ENCODE results near the gene CELF6.

CELF6 gene

GRCh38 chr15:72319985-72320671, at the start of gene CELF6:
CELF6 (minus strand) TSS chr15:72320157; CDS start chr15:72319874, 283 bp downstream.
- Histone ChIP-seq H3K9ac (ENCODE audit: low read depth, low read length) (no peak within 1 kb of the TSS), H3K4me3 (ENCODE audit: low read depth, low read length) (peak within 1 kb of the TSS; percentile 79), H3K27me3 (ENCODE audit: control insufficient read depth, insufficient read depth, low read length) (peaks cover 44% of the 10 kb centered on the region), H3K4me1 (ENCODE audit: control insufficient read depth, insufficient read depth, low read length) (no peaks in the 10 kb centered on the region), H3K36me3 (ENCODE audit: control insufficient read depth, insufficient read depth, low read length) (no peaks in the 10 kb centered on the region), H3K9me3 (ENCODE audit: control insufficient read depth, insufficient read depth, low read length) (no peaks in the 10 kb centered on the region)

- Histone ChIP-seq H3K9me3 (ENCODE audit: control insufficient read depth, insufficient read depth, low read length) (no peaks in the 10 kb centered on the region), H3K4me1 (ENCODE audit: control insufficient read depth, insufficient read depth, low read length) (no peaks in the 10 kb centered on the region), H3K27me3 (ENCODE audit: control insufficient read depth, insufficient read depth, low read length) (no peaks in the 10 kb centered on the region), H3K9ac (ENCODE audit: low read depth, low read length) (no peak overlapping the region), H3K36me3 (ENCODE audit: control insufficient read depth, insufficient read depth, low read length) (no peaks in the 10 kb centered on the region), H3K4me3 (ENCODE audit: low read depth, low read length) (no peak overlapping the region)
Observed at GRCh38 chr15:72368899-72369298, 48.9 kb upstream of the CELF6 start.

- no peaks in the 10 kb centered on the region for H3K36me3 ChIP-seq (ENCODE audit: control insufficient read depth, insufficient read depth, low read length)
- H3K9me3 ChIP-seq (ENCODE audit: control insufficient read depth, insufficient read depth, low read length): no peaks in the 10 kb centered on the region
- no peak overlapping the region for H3K4me3 ChIP-seq (ENCODE audit: low read depth, low read length)
- H3K9ac ChIP-seq (ENCODE audit: low read depth, low read length): no peak overlapping the region
- H3K4me1 ChIP-seq (ENCODE audit: control insufficient read depth, insufficient read depth, low read length): no peaks in the 10 kb centered on the region
- no peaks in the 10 kb centered on the region for H3K27me3 ChIP-seq (ENCODE audit: control insufficient read depth, insufficient read depth, low read length)
Observed at GRCh38 chr15:72368325-72368724, 48.4 kb upstream of the CELF6 start.

GRCh38 chr15:72365844-72366243, 45.9 kb upstream of the CELF6 start:
- Histone ChIP-seq H3K9ac (ENCODE audit: low read depth, low read length) (no peak overlapping the region), H3K4me1 (ENCODE audit: control insufficient read depth, insufficient read depth, low read length) (no peaks in the 10 kb centered on the region), H3K36me3 (ENCODE audit: control insufficient read depth, insufficient read depth, low read length) (peaks cover 2% of the 10 kb centered on the region), H3K9me3 (ENCODE audit: control insufficient read depth, insufficient read depth, low read length) (no peaks in the 10 kb centered on the region), H3K4me3 (ENCODE audit: low read depth, low read length) (no peak overlapping the region), H3K27me3 (ENCODE audit: control insufficient read depth, insufficient read depth, low read length) (no peaks in the 10 kb centered on the region)

- Histone ChIP-seq H3K4me3 (ENCODE audit: low read depth, low read length) (no peak overlapping the region), H3K36me3 (ENCODE audit: control insufficient read depth, insufficient read depth, low read length) (peaks cover 6% of the 10 kb centered on the region), H3K4me1 (ENCODE audit: control insufficient read depth, insufficient read depth, low read length) (no peaks in the 10 kb centered on the region), H3K9ac (ENCODE audit: low read depth, low read length) (no peak overlapping the region), H3K27me3 (ENCODE audit: control insufficient read depth, insufficient read depth, low read length) (no peaks in the 10 kb centered on the region), H3K9me3 (ENCODE audit: control insufficient read depth, insufficient read depth, low read length) (no peaks in the 10 kb centered on the region)
Observed at GRCh38 chr15:72361176-72361575, 41.2 kb upstream of the CELF6 start.

- H3K4me1 ChIP-seq (ENCODE audit: control insufficient read depth, insufficient read depth, low read length): no peaks in the 10 kb centered on the region
- H3K4me3 ChIP-seq (ENCODE audit: low read depth, low read length): no peak overlapping the region
- peaks cover 11% of the 10 kb centered on the region for H3K36me3 ChIP-seq (ENCODE audit: control insufficient read depth, insufficient read depth, low read length)
- no peak overlapping the region for H3K9ac ChIP-seq (ENCODE audit: low read depth, low read length)
- H3K27me3 ChIP-seq (ENCODE audit: control insufficient read depth, insufficient read depth, low read length): no peaks in the 10 kb centered on the region
- no peaks in the 10 kb centered on the region for H3K9me3 ChIP-seq (ENCODE audit: control insufficient read depth, insufficient read depth, low read length)
Observed at GRCh38 chr15:72358650-72359171, 38.8 kb upstream of the CELF6 start.

GRCh38 chr15:72358121-72358520, 38.2 kb upstream of the CELF6 start:
- Histone ChIP-seq H3K36me3 (ENCODE audit: control insufficient read depth, insufficient read depth, low read length) (peaks cover 11% of the 10 kb centered on the region), H3K4me1 (ENCODE audit: control insufficient read depth, insufficient read depth, low read length) (no peaks in the 10 kb centered on the region), H3K9ac (ENCODE audit: low read depth, low read length) (no peak overlapping the region), H3K9me3 (ENCODE audit: control insufficient read depth, insufficient read depth, low read length) (no peaks in the 10 kb centered on the region), H3K27me3 (ENCODE audit: control insufficient read depth, insufficient read depth, low read length) (no peaks in the 10 kb centered on the region), H3K4me3 (ENCODE audit: low read depth, low read length) (no peak overlapping the region)

GRCh38 chr15:72354496-72354895, 34.5 kb upstream of the CELF6 start:
- H3K36me3 ChIP-seq (ENCODE audit: control insufficient read depth, insufficient read depth, low read length): peaks cover 9% of the 10 kb centered on the region
- no peaks in the 10 kb centered on the region for H3K4me1 ChIP-seq (ENCODE audit: control insufficient read depth, insufficient read depth, low read length)
- no peak overlapping the region for H3K4me3 ChIP-seq (ENCODE audit: low read depth, low read length)
- no peaks in the 10 kb centered on the region for H3K9me3 ChIP-seq (ENCODE audit: control insufficient read depth, insufficient read depth, low read length)
- H3K9ac ChIP-seq (ENCODE audit: low read depth, low read length): no peak overlapping the region
- no peaks in the 10 kb centered on the region for H3K27me3 ChIP-seq (ENCODE audit: control insufficient read depth, insufficient read depth, low read length)

- Histone ChIP-seq H3K27me3 (ENCODE audit: control insufficient read depth, insufficient read depth, low read length) (no peaks in the 10 kb centered on the region), H3K36me3 (ENCODE audit: control insufficient read depth, insufficient read depth, low read length) (peaks cover 9% of the 10 kb centered on the region), H3K9ac (ENCODE audit: low read depth, low read length) (no peak overlapping the region), H3K4me1 (ENCODE audit: control insufficient read depth, insufficient read depth, low read length) (no peaks in the 10 kb centered on the region), H3K4me3 (ENCODE audit: low read depth, low read length) (no peak overlapping the region), H3K9me3 (ENCODE audit: control insufficient read depth, insufficient read depth, low read length) (no peaks in the 10 kb centered on the region)
Observed at GRCh38 chr15:72353266-72353665, 33.3 kb upstream of the CELF6 start.

- H3K4me3 ChIP-seq (ENCODE audit: low read depth, low read length): no peak overlapping the region
Observed at GRCh38 chr15:72345806-72346205, 25.8 kb upstream of the CELF6 start.

GRCh38 chr15:72345280-72345679, 25.3 kb upstream of the CELF6 start:
- H3K4me3 ChIP-seq (ENCODE audit: low read depth, low read length): no peak overlapping the region
- peaks cover 4% of the 10 kb centered on the region for H3K4me1 ChIP-seq (ENCODE audit: control insufficient read depth, insufficient read depth, low read length)
- H3K36me3 ChIP-seq (ENCODE audit: control insufficient read depth, insufficient read depth, low read length): peaks cover 19% of the 10 kb centered on the region
- no peaks in the 10 kb centered on the region for H3K27me3 ChIP-seq (ENCODE audit: control insufficient read depth, insufficient read depth, low read length)
- H3K9ac ChIP-seq (ENCODE audit: low read depth, low read length): no peak overlapping the region
- H3K9me3 ChIP-seq (ENCODE audit: control insufficient read depth, insufficient read depth, low read length): no peaks in the 10 kb centered on the region

More at GRCh38 chr15:72345806-72346205, 25.8 kb upstream of the CELF6 start:
- H3K4me1 ChIP-seq (ENCODE audit: control insufficient read depth, insufficient read depth, low read length): peaks cover 4% of the 10 kb centered on the region
- H3K36me3 ChIP-seq (ENCODE audit: control insufficient read depth, insufficient read depth, low read length): peaks cover 19% of the 10 kb centered on the region
- no peak overlapping the region for H3K9ac ChIP-seq (ENCODE audit: low read depth, low read length)
- H3K27me3 ChIP-seq (ENCODE audit: control insufficient read depth, insufficient read depth, low read length): no peaks in the 10 kb centered on the region
- H3K9me3 ChIP-seq (ENCODE audit: control insufficient read depth, insufficient read depth, low read length): no peaks in the 10 kb centered on the region

- peaks cover 19% of the 10 kb centered on the region for H3K36me3 ChIP-seq (ENCODE audit: control insufficient read depth, insufficient read depth, low read length)
Observed at GRCh38 chr15:72344602-72345001, 24.6 kb upstream of the CELF6 start.

More at GRCh38 chr15:72344602-72345001, 24.6 kb upstream of the CELF6 start:
- Histone ChIP-seq H3K27me3 (ENCODE audit: control insufficient read depth, insufficient read depth, low read length) (no peaks in the 10 kb centered on the region), H3K4me3 (ENCODE audit: low read depth, low read length) (no peak overlapping the region), H3K4me1 (ENCODE audit: control insufficient read depth, insufficient read depth, low read length) (peaks cover 4% of the 10 kb centered on the region), H3K9me3 (ENCODE audit: control insufficient read depth, insufficient read depth, low read length) (no peaks in the 10 kb centered on the region), H3K9ac (ENCODE audit: low read depth, low read length) (no peak overlapping the region)
